Heart left ventricle (tissue), 16 donors: Measurements from ENCODE around the gene PACS2. TPM values are rescaled to one million over a fixed set of nuclear protein-coding genes. Genes with fewer than 3 reads are reported as not detected.

Source experiments
- ATAC-seq, 4 donors: fragments of 200-7000 bp; cut with Tn5 transposase; one replicate each; pipeline ENCODE4 v1.9.1; 2020 to 2022; ENCODE audit warnings: moderate library complexity in 4 of 4, mild to moderate bottlenecking in 3 of 4, moderate number of reproducible peaks in 1 of 4
- DNase-seq, 5 donors: peaks; one replicate each; pipeline ENCODE4 v3.0.0-alpha.2; 2020
- H3K27ac ChIP-seq, 12 donors: fragments of 200-600 bp; sonication (generic) in 4 of 12; one replicate each; pipeline versions ENCODE4 v1.5.0 to v1.8.0; 2016 to 2022; ENCODE audit warnings: mild to moderate bottlenecking in 2 of 12
- H3K27me3 ChIP-seq, 9 donors: fragments of 200-600 bp; sonication (generic) in 2 of 9; one replicate each; pipeline versions ENCODE4 v1.5.1 to v1.8.0; 2016 to 2022; ENCODE audit warnings: mild to moderate bottlenecking in 3 of 9
- H3K36me3 ChIP-seq, 9 donors: fragments of 200-600 bp; sonication (generic) in 2 of 9; one replicate each; pipeline versions ENCODE4 v1.5.0 to v1.8.0; 2018 to 2022; ENCODE audit warnings: mild to moderate bottlenecking in 2 of 9
- H3K4me1 ChIP-seq, 12 donors: fragments of 200-600 bp; sonication (generic) in 4 of 12; one replicate each; pipeline versions ENCODE4 v1.5.0 to v1.8.0; 2016 to 2022; ENCODE audit warnings: mild to moderate bottlenecking in 3 of 12
- H3K4me3 ChIP-seq, 12 donors: fragments of 200-600 bp; sonication (generic) in 4 of 12; one replicate each; pipeline versions ENCODE4 v1.5.0 to v1.8.0; 2017 to 2022; ENCODE audit warnings: mild to moderate bottlenecking in 9 of 12, moderate library complexity in 4 of 12
- H3K9me3 ChIP-seq, 12 donors: fragments of 200-600 bp; sonication (generic) in 4 of 12; one replicate each; pipeline versions ENCODE4 v1.5.0 to v1.8.0; 2016 to 2022; ENCODE audit warnings: mild to moderate bottlenecking in 1 of 12
- CTCF ChIP-seq, 12 donors: fragments of 200-600 bp; sonication (generic) in 4 of 12; IDR thresholded peaks; one replicate each; pipeline versions ENCODE4 v1.5.0 to v1.8.0; 2018 to 2022; ENCODE audit warnings: antibody characterized with exemption in 12 of 12, mild to moderate bottlenecking in 5 of 12
- POLR2A ChIP-seq, 2 donors: fragments of 450-650 bp; IDR thresholded peaks; one replicate each; pipeline ENCODE4 v1.6.1; 2017; ENCODE audit warnings: antibody characterized with exemption in 2 of 2, mild to moderate bottlenecking in 2 of 2, moderate library complexity in 2 of 2
- WGBS, 4 donors: extraction: QIAGEN DNeasy Blood & Tissue Kit in 2 of 4; methylation state at CpG; one replicate each; pipeline versions ENCODE4 v1.1.5 to v1.1.7; 2013 to 2018; 5-methylcytosine and 5-hydroxymethylcytosine counted together
- intact Hi-C, 10 donors: fragments of 100-400 bp; cut with DNase I; formaldehyde crosslinking; loops; one replicate each; pipeline versions ENCODE4 v1.11.1 to v1.14.2; 2022
- polyA plus RNA-seq, 2 donors: library from polyadenylated mRNA; stranded (reverse); fragments of 200-250 nt; gene quantifications; one replicate each; pipeline ENCODE4 v1.2.3, GENCODE V29; 2013
- total RNA-seq, 9 donors: library from RNA; depleted of rRNA in 2 of 9; stranded (reverse); fragments of >200 nt in 2 of 9; fragmentation: NEBNext Ultra II Directional in 3 of 9; extraction: Animal tissue kit (Norgen Biotek cat#: 25700) in 3 of 9; gene quantifications; one replicate each; pipeline versions ENCODE4 v1.1.0 to v1.2.4, GENCODE V29; 2016 to 2023
- donor health status: ischemic (EF 13 %, LVEDD 7.1; RV severe dilation, severe dysfunction).
- donor health status: healthy with polysubstance abuse.
- donor health status: DM: no; HTN: yes; CAD: no.
- donor health status: DM: no; HTN: no; CAD: no.
- donor health status: ischemic (EF 25% LVEDD 6.9; RV normal size, moderate dysfunction).
- donor health status: ischemic (EF 25% LVEDD 5.7; RV mildly dilated, moderate dysfunction).
- donor health status: healthy.
- donor health status: DM: yes; HTN: yes; CAD: no.
- donor health status: ischemic (EF 35%, LVEDD 5.7; RV mildly dilated, moderate dysfunction).
- donor health status: nonischemic (EF 11% LVEDD 7.7; RV severe dilation, severe dysfunction).
- donor health status: DM: yes; HTN: yes; CAD: no.
- donor health status: PGD.
- donor health status: ischemic (EF 29% LVEDD 5.4; RV normal size, mild dysfunction).
- donor health status: nonischemic (EF 23%, LVEDD 6.1; RV moderate dilation, normal function).

The PACS2 gene
- total and polyA plus RNA-seq, 11 donors: 47.3 to 90.3 (median 60.8) TPM

GRCh38 chr14:105369653-105370040 is 55.1 kb downstream of the PACS2 start:
- peaks cover 0 to 6% (median 0%) of the 10 kb centered on the region in 12 donors for H3K4me1 ChIP-seq
- no peak for ATAC-seq
- H3K27ac ChIP-seq: no peak overlapping the region
- H3K9me3 ChIP-seq: no peaks in the 10 kb centered on the region
- no peak for DNase-seq
- no peak overlapping the region for H3K4me3 ChIP-seq
- H3K36me3 ChIP-seq: peaks cover 0 to 37% (median 17%) of the 10 kb centered on the region in 9 donors
- TF ChIP-seq POLR2A (IDR thresholded peaks at IDR 0.05) (no peak), CTCF (IDR thresholded peaks at IDR 0.05) (no peak)
- no peaks in the 10 kb centered on the region for H3K27me3 ChIP-seq
- intact Hi-C loops: loop anchor here (2.0 to 10.0 kb wide), 10 partner anchors 75 to 163 kb away; partner anchors contain the start of genes TMEM121 (in 4 of the 10), CRIP1 (in 1 of the 10) and TEDC1 (in 1 of the 10)
- WGBS, 4 donors: 89 to 100% (median 95%) methylated on average over 6 to 28 of the region's 28 CpGs

DNA sequence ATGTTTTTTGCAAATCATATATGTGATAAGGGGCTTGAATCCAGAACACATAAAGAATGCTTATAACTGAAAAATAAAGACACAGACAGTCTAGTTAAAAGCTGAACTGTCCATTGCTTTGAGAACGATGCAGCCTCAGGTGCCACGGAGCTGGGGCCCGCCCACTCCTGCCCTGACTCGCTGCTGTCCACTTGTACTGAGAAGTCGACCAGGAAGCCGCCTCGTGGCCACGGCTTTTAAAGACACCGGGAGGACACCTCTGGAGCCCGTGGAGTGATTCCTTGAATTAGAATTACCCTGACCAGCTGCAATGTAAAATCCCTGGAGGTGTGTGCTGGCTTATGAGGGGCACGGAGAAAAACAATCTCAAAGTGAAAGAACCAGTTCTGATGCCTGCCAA is 59.8 kb downstream of the PACS2 start:
- H3K4me3 ChIP-seq: no peak overlapping the region
- TF ChIP-seq POLR2A (IDR thresholded peaks at IDR 0.05) (no peak), CTCF (IDR thresholded peaks at IDR 0.05) (no peak)
- no peak for ATAC-seq
- peaks cover 0 to 6% (median 0%) of the 10 kb centered on the region in 12 donors for H3K4me1 ChIP-seq
- H3K36me3 ChIP-seq: peaks cover 0 to 17% (median 6%) of the 10 kb centered on the region in 9 donors
- H3K27me3 ChIP-seq: no peaks in the 10 kb centered on the region
- no peak for DNase-seq
- H3K27ac ChIP-seq: no peak overlapping the region
- WGBS, 4 donors: 82 to 90% (median 89%) methylated on average over 11 of the region's 11 CpGs
- intact Hi-C loops: loop anchor here in 9 of 10 donors (5.0 to 10.0 kb wide), 7 partner anchors 70 to 158 kb away; partner anchors contain the start of genes TMEM121 (in 4 of the 9), CRIP1 (in 1 of the 9) and TEDC1 (in 1 of the 9)
- H3K9me3 ChIP-seq: no peaks in the 10 kb centered on the region

GRCh38 chr14:105375635-105376057 is 61.1 kb downstream of the PACS2 start:
- H3K4me3 ChIP-seq: no peak overlapping the region
- no peaks in the 10 kb centered on the region for H3K9me3 ChIP-seq
- no peaks in the 10 kb centered on the region for H3K27me3 ChIP-seq
- peaks cover 0 to 6% (median 0%) of the 10 kb centered on the region in 12 donors for H3K4me1 ChIP-seq
- peaks cover 0 to 18% (median 9%) of the 10 kb centered on the region in 9 donors for H3K36me3 ChIP-seq
- TF ChIP-seq CTCF (IDR thresholded peaks at IDR 0.05): no peak
- no peak for TF ChIP-seq POLR2A (IDR thresholded peaks at IDR 0.05)
- 69 to 92% (median 81%) methylated on average over 4 of the region's 4 CpGs for WGBS, 4 donors
- H3K27ac ChIP-seq: no peak overlapping the region
- intact Hi-C loops: loop anchor here in 3 of 10 donors (10.0 kb wide), 1 partner anchor 69 kb away; no protein-coding TSS in a partner anchor
- no peak for DNase-seq
- no peak for ATAC-seq

DNA sequence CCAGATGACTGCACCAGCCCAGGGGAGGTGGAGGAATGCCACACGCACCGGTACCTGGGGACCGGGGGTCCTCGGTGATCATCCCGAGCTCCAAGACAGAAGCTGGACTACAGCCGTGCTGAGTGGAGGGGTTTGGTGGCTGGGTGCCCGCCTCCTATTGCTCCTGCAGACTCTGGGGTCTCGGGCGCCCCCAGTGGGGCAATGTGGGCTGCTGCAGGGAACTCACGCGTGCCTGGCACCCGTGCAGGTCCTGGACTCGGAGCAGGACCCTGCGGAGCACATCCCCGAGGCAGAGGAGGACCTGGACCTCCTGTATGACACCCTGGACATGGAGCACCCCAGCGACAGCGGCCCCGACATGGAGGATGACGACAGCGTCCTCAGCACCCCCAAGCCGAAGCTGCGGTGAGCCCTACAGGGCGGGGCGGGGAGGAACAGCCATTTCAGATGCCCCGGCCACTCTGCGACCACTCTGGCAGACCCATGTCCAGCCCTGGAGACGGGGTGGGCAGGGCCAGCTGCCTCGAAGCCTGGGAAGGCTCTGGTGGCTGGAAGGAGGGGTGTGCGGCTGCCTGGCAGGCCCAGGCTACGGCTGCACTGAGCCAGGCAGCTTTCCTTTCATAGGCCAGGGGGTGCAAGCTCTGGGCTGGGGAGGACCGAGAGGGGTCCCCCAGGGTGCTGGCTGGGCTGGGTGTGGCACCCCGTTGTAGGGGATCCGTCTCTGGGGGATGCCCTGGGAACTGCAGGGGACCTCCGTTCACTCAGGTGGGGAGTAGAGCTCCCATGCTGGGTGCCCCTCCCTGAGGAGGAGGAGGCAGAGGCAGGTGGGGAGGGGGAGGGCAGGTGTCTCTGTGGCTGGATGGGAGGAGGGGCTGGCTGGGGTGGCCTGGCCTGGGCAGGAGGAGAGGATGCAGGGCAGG is 62.2 kb downstream of the PACS2 start:
- Histone ChIP-seq H3K27me3 (no peaks in the 10 kb centered on the region), H3K27ac (no peak overlapping the region), H3K9me3 (no peaks in the 10 kb centered on the region), H3K36me3 (peaks cover 0 to 23% (median 10%) of the 10 kb centered on the region in 9 donors), H3K4me3 (no peak overlapping the region), H3K4me1 (peaks cover 0 to 6% (median 0%) of the 10 kb centered on the region in 12 donors)
- no peak for TF ChIP-seq CTCF (IDR thresholded peaks at IDR 0.05)
- TF ChIP-seq POLR2A (IDR thresholded peaks at IDR 0.05): no peak
- DNase-seq: peak in 2 of 5 donors; percentile 19 to 57
- intact Hi-C loops: loop anchor here in 3 of 10 donors (10.0 kb wide), 1 partner anchor 68 kb away; no protein-coding TSS in a partner anchor
- ATAC-seq: no peak
- 86 to 92% (median 87%) methylated on average over 13 to 34 of the region's 34 CpGs for WGBS, 4 donors
